K562 (cell line): ENCODE results near the gene LASP1NB.

Source experiments
- ATAC-seq: fragments of 200-7000 bp; cut with Tn5 transposase; 3 replicates; pipeline ENCODE4 v1.9.1; 2020; ENCODE audit warnings: moderate library complexity
- BruUV-seq: library from RNA; stranded (reverse); fragments of 400-500 nt; replicated peaks from 2 replicates; lab custom pipeline; 2021; lab: Mats Ljungman, UMichigan
- CTCF ChIA-PET: fragments of 300-600 bp; formaldehyde crosslinking; extraction: SDS; loops from one replicate; lab custom pipeline; 2021; ENCODE audit warnings: low intra/inter-chr PET ratio; lab: Yijun Ruan, JAX
- POLR2A ChIA-PET: fragments of 300-600, 350-650 bp; sonication (Branson Sonifier 250); formaldehyde crosslinking; extraction: SDS; loops from one replicate; lab custom pipeline; 2021; ENCODE audit warnings: antibody characterized with exemption, inconsistent platforms; lab: Yijun Ruan, JAX
- DNase-seq, 4 experiments: peaks; one replicate each; pipeline versions ENCODE4 v3.0.0 to v3.0.0-alpha.2; 2011 to 2018; ENCODE audit warnings: low spot score in 3 of 4, mixed read lengths in 3 of 4; ENCODE audit errors: extremely low read depth in 1 of 4
- FAIRE-seq: peaks from 2 replicates; lab custom pipeline; 2011; peaks lifted over from hg19 to GRCh38; lab: Jason Lieb, UNC
- H2AFZ ChIP-seq: 2 replicates; pipeline ENCODE4 v1.6.0; 2011; ENCODE audit warnings: low read depth, low read length, control low read depth, inconsistent platforms
- H3K27ac ChIP-seq: fragments of 200-600 bp; 3 replicates; pipeline ENCODE4 v1.8.0; 2011; ENCODE audit warnings: low read depth, mild to moderate bottlenecking, control low read depth, inconsistent platforms, low read length, moderate library complexity, mixed read lengths; ENCODE audit errors: extremely low read depth
- H3K27me3 ChIP-seq, 2 experiments: fragments of 300-600 bp in 1 of 2; 2 replicates in 1 of 2; 3 replicates in 1 of 2; pipeline versions ENCODE4 v1.6.0 to v1.8.0; 2011; ENCODE audit warnings: inconsistent platforms in 2 of 2, low read length in 2 of 2, mild to moderate bottlenecking in 1 of 2, mixed read lengths in 1 of 2, moderate library complexity in 1 of 2; ENCODE audit not compliant: control insufficient read depth in 2 of 2, insufficient read depth in 2 of 2
- H3K36me3 ChIP-seq: fragments of 300-600 bp; 3 replicates; pipeline ENCODE4 v1.8.0; 2011; ENCODE audit warnings: mild to moderate bottlenecking, low read length, inconsistent platforms; ENCODE audit not compliant: control insufficient read depth, insufficient read depth
- H3K4me1 ChIP-seq, 2 experiments: fragments of 200-600 bp in 1 of 2; replicated peaks in 1 of 2; 2 replicates in 1 of 2; 3 replicates in 1 of 2; pipeline versions ENCODE4 v1.5.1 to v1.8.0; 2011; ENCODE audit warnings: inconsistent platforms in 2 of 2, low read length in 2 of 2, mild to moderate bottlenecking in 1 of 2, mixed read lengths in 1 of 2, moderate library complexity in 1 of 2; ENCODE audit not compliant: control insufficient read depth in 2 of 2, insufficient read depth in 2 of 2
- H3K4me2 ChIP-seq: 2 replicates; pipeline ENCODE4 v1.6.1; 2011; ENCODE audit warnings: low read length, control low read depth, inconsistent platforms, mixed read lengths; ENCODE audit not compliant: insufficient read depth
- H3K4me3 ChIP-seq: fragments of 200-600 bp; sonication (generic), shearing (Covaris generic); 2 replicates; pipeline ENCODE4 v1.5.1; 2016; ENCODE audit warnings: control low read depth, inconsistent platforms
- H3K79me2 ChIP-seq: fragments of 200-600 bp; 3 replicates; pipeline ENCODE4 v1.8.0; 2011; ENCODE audit warnings: low read length, inconsistent platforms; ENCODE audit not compliant: control insufficient read depth, insufficient read depth
- H3K9ac ChIP-seq, 2 experiments: 2 replicates each; pipeline versions ENCODE4 v1.6.0 to v1.6.1; 2011; ENCODE audit warnings: low read depth in 2 of 2, low read length in 2 of 2, control low read depth in 1 of 2, inconsistent platforms in 1 of 2, mild to moderate bottlenecking in 1 of 2, mixed read lengths in 1 of 2; ENCODE audit not compliant: insufficient read depth in 1 of 2
- H3K9me1 ChIP-seq: one replicate; pipeline ENCODE4 v1.6.0; 2011; ENCODE audit warnings: inconsistent platforms, mild to moderate bottlenecking, low read length, moderate library complexity; ENCODE audit not compliant: control insufficient read depth, insufficient read depth
- H3K9me3 ChIP-seq: replicated peaks from 2 replicates; pipeline ENCODE4 v1.5.1; 2011; ENCODE audit warnings: low read depth, low read length, inconsistent platforms; ENCODE audit not compliant: control insufficient read depth, insufficient read depth
- H4K20me1 ChIP-seq: replicated peaks from 2 replicates; pipeline ENCODE4 v1.6.1; 2011; ENCODE audit warnings: low read length, inconsistent platforms, mixed read lengths; ENCODE audit not compliant: control insufficient read depth, insufficient read depth
- BCLAF1 ChIP-seq, 2 experiments: fragments of 450-650 bp in 1 of 2; IDR thresholded peaks; 2 replicates each; pipeline ENCODE4 v1.6.1; 2011 to 2017; ENCODE audit warnings: low read depth in 2 of 2, antibody characterized with exemption in 1 of 2, borderline replicate concordance in 1 of 2, low read length in 1 of 2, mild to moderate bottlenecking in 1 of 2, mixed read lengths in 1 of 2; ENCODE audit not compliant: control insufficient read depth in 1 of 2
- GABPB2 ChIP-seq: fragments of 250-450 bp; sonication (Bioruptor Pico); conservative IDR thresholded peaks from 2 replicates; pipeline ENCODE4 v1.5.1; 2021; ENCODE audit warnings: mild to moderate bottlenecking
- GATA2 ChIP-seq: sonication (generic); formaldehyde crosslinking; IDR thresholded peaks from 2 replicates; pipeline ENCODE4 v1.4.0; 2020; ENCODE audit warnings: mild to moderate bottlenecking, missing genetic modification reagents
- HINFP ChIP-seq: fragments of 450-650 bp; conservative IDR thresholded peaks from 2 replicates; pipeline ENCODE4 v1.6.1; 2016; ENCODE audit warnings: missing genetic modification characterization, low read depth, mild to moderate bottlenecking, control low read depth, missing compliant biosample characterization
- NCOA4 ChIP-seq: fragments of 450-650 bp; IDR thresholded peaks from 2 replicates; pipeline ENCODE4 v1.6.1; 2018; ENCODE audit warnings: mild to moderate bottlenecking; ENCODE audit not compliant: partially characterized antibody
- PHB2 ChIP-seq: fragments of 450-650 bp; IDR thresholded peaks from 2 replicates; pipeline ENCODE4 v1.6.1; 2017; ENCODE audit warnings: low read depth
- POLR3A ChIP-seq: IDR thresholded peaks from 2 replicates; pipeline ENCODE4 v1.6.1; 2011; ENCODE audit warnings: borderline replicate concordance, mild to moderate bottlenecking, moderate library complexity; ENCODE audit not compliant: insufficient read length, insufficient read depth; ENCODE audit errors: extremely low read depth
- SMARCB1 ChIP-seq: IDR thresholded peaks from 2 replicates; pipeline ENCODE4 v1.6.1; 2011; ENCODE audit warnings: improper control_type of control experiment, low read depth; ENCODE audit not compliant: insufficient read length
- TARDBP ChIP-seq: fragments of 450-650 bp; IDR thresholded peaks from 2 replicates; pipeline ENCODE4 v1.6.1; 2016
- TSHZ1 ChIP-seq: fragments of 250-450 bp; sonication (Bioruptor Pico); IDR thresholded peaks from 2 replicates; pipeline ENCODE4 v1.4.0; 2020; ENCODE audit warnings: mild to moderate bottlenecking, moderate library complexity
- YY1 ChIP-seq, 3 experiments: IDR thresholded peaks; 2 replicates each; pipeline ENCODE4 v1.6.1; 2011; ENCODE audit warnings: low read length in 2 of 3, mild to moderate bottlenecking in 2 of 3, moderate library complexity in 2 of 3, borderline replicate concordance in 1 of 3, control low read depth in 1 of 3, low read depth in 1 of 3; ENCODE audit not compliant: insufficient read depth in 3 of 3, insufficient replicate concordance in 2 of 3, control insufficient read depth in 1 of 3, insufficient read length in 1 of 3; ENCODE audit errors: extremely low read depth in 1 of 3
- ZKSCAN1 ChIP-seq: fragments of 150-350 bp; IDR thresholded peaks from 2 replicates; pipeline ENCODE4 v1.6.1; 2016; ENCODE audit warnings: low read depth, low read length
- WGBS: fragments of 100-300 bp; shearing (Covaris generic); methylation state at CpG from one replicate; pipeline ENCODE4 v1.1.6; 2016; ENCODE audit warnings: low coverage, mixed read lengths; ENCODE audit not compliant: insufficient coverage; ENCODE audit errors: missing lambda C conversion rate; 5-methylcytosine and 5-hydroxymethylcytosine counted together
- in situ Hi-C: fragments of 300-500 bp; cut with MboI; formaldehyde crosslinking; loops from 4 replicates; pipeline ENCODE4 v1.15.0; 2018; ENCODE audit warnings: inconsistent platforms, mixed read lengths
- intact Hi-C: fragments of 100-400 bp; cut with micrococcal nuclease; formaldehyde crosslinking; loops from 2 replicates; pipeline ENCODE4 v1.14.2; 2022

Gene LASP1NB

GRCh38 chr17:38907930-38908675 is 17.3 kb upstream of the LASP1NB start:
- H3K4me2 ChIP-seq, result no peak overlapping the region
- TF ChIP-seq ZKSCAN1 (no peak), YY1 (IDR thresholded peaks at IDR 0.05; ENCODE audit: borderline replicate concordance in 1 of 3, control insufficient read depth in 1 of 3, extremely low read depth in 1 of 3, insufficient read depth in 3 of 3, insufficient read length in 1 of 3, insufficient replicate concordance in 2 of 3, low read depth in 1 of 3, low read length in 2 of 3) (no peak), TARDBP (no peak), SMARCB1 (no peak), GABPB2 (CRISPR knock-in tag) (no peak), BCLAF1 (IDR thresholded peaks at IDR 0.05; ENCODE audit: borderline replicate concordance in 1 of 2, control insufficient read depth in 1 of 2, low read depth in 2 of 2, low read length in 1 of 2) (no peak), TSHZ1 (CRISPR knock-in tag) (no peak), NCOA4 (no peak), GATA2 (CRISPR knock-in tag) (no peak), PHB2 (no peak), HINFP (tag) (no peak), POLR3A (no peak)

More at GRCh38 chr17:38907930-38908675, 17.3 kb upstream of the LASP1NB start:
- Histone ChIP-seq H3K9me1 (no peaks in the 10 kb centered on the region), H3K4me1 (peaks cover 0 to 11% of the 10 kb centered on the region in 2 experiments; a peak in 1 of 5 replicates), H3K4me3 (no peak overlapping the region), H3K9ac (peak overlapping the region in 1 of 2 experiments; percentile 65; a peak in 1 of 4 replicates), H2AFZ (no peak overlapping the region), H3K27me3 (no peaks in the 10 kb centered on the region), H3K9me3 (no peaks in the 10 kb centered on the region), H3K36me3 (peaks cover 71% of the 10 kb centered on the region), H3K79me2 (peaks cover 12% of the 10 kb centered on the region; the same call in 2 of the 3 replicates), H4K20me1 (peaks cover 11% of the 10 kb centered on the region; the same call in 1 of the 2 replicates), H3K27ac (no peak overlapping the region)
- DNase-seq, result no peak
- ChIA-PET POLR2A (interaction anchor here (1.4 to 1.6 kb wide), 2 partner anchors 10 to 14 kb away, joined by 3 to 4 read pairs; no protein-coding TSS in a partner anchor), CTCF (no interaction called here)
- intact Hi-C loops, result no loop called here
- 73% methylated on average over 10 of the region's 15 CpGs for WGBS
- in situ Hi-C loops, result no loop called here
- no TSS peak for BruUV-seq
- ATAC-seq, result no peak
- FAIRE-seq, result no peak
